ENCODE results near the gene PILRB.

DNA sequence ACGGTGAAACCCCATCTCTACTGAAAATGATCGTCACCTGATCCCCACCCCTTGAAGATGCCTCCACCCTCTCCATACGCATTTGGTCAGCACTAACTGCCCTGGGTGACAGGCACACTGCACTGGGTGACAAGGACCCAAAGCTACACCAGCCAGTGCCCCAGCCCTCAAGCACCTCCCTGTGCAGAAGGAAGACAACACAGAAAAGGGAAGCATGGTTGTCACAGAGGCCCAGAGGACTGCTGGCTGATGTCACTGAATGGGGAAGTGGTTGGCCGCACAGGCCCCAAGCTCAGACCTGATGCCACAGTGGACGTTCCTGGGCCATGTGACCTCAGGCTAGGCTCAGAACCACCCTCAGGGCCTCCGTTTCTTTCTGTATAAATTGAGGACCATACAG, 11.2 kb downstream of the PILRB start:
- no peak for TF ChIP-seq GATA2 (IDR thresholded peaks at IDR 0.05; ENCODE audit: low read depth, low read length)
- no peak for TF ChIP-seq GATA3 (IDR thresholded peaks at IDR 0.05; ENCODE audit: low read depth, low read length)

Measured in SH-SY5Y (cell line).